Measurements from ENCODE around the gene STK17B. TPM values are rescaled to one million over a fixed set of nuclear protein-coding genes. Genes with fewer than 3 reads are reported as not detected.
A peak's percentile ranks its signal among the peaks of the same experiment; 100 is the strongest.

Gene STK17B
- total and polyA plus RNA-seq, 2 of the 8 experiments (the other 6 are each of a cell fraction or from before 2014, with no cell fraction given), result 1.8 to 10.5 TPM

DNA sequence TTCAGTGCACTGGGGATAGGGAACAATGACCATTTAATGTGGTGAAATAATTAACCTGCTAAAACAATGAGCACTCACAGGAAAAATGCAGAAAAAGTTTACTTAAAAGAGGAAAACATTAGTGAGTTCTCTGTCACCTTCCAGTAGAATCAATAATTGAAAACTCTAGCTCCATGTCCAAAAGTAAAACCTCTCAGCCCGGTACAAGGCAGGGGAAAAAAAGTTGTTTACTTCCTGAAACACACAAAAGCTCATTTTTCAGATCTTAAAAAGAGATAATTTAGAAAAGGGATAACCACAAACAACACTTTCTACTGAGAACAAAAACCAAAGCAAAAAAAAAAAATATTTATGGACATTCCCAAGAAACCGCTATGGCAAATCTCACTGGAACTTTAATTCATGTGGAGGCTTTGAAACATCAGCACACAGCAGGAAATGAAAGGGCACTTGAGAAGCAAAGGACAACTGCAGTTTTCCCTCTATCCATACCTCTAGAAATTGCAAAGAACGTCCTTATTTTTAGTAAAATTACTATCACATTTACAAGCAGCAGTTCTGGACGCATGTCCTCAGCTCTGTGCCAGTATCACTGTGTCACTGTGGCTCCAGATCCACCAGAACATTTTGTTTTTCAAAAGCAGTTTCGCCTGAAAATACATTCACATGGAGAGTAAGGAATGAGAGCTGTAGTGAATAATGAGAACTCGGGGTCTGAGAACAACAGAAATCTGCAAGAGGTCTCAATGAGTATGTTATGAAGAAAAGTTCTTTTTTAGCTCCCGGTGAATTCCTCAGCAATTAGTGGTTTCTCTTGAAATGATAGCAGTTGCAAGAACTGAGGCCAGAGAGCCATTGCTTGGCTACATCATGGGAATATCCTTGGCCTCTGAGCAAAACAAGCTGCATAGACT, 58.1 kb downstream of the STK17B start:
- no peak overlapping the region for H3K4ac ChIP-seq (replicated peaks; ENCODE audit: insufficient read length, low read depth, low read length)
- H3K14ac ChIP-seq (ENCODE audit: insufficient read length), result no peak overlapping the region
- no peaks in the 10 kb centered on the region for H3K36me3 ChIP-seq (ENCODE audit: control insufficient read depth in 2 of 4, insufficient read depth in 4 of 4, low read length in 3 of 4)
- H2BK20ac ChIP-seq (ENCODE audit: low read length), result peak overlapping the region; percentile 27; the same call in 1 of the 2 replicates
- H3K4me3 ChIP-seq (ENCODE audit: extremely low read depth in 1 of 4, insufficient read depth in 2 of 4, low read depth in 3 of 4, low read length in 4 of 4), result peak overlapping the region in 1 of 4 experiments; percentile 29; a peak in 1 of 8 replicates
- DNase-seq (ENCODE audit: low read depth in 1 of 2, low spot score in 2 of 2) (no peak), FAIRE-seq (no peak)
- no peaks in the 10 kb centered on the region for H3K27me3 ChIP-seq (replicated peaks in 1 of 4; ENCODE audit: control insufficient read depth in 3 of 4, extremely low read depth in 1 of 4, insufficient read depth in 3 of 4, low read length in 3 of 4)
- no peaks in the 10 kb centered on the region for H4K20me1 ChIP-seq (replicated peaks in 1 of 2; ENCODE audit: control insufficient read depth in 1 of 2, insufficient read depth in 2 of 2, low read length in 2 of 2)
- H2BK5ac ChIP-seq (ENCODE audit: low read depth, low read length), result peak overlapping the region; percentile 60
- no peak overlapping the region for H2AFZ ChIP-seq (ENCODE audit: low read length)
- H3K79me1 ChIP-seq (ENCODE audit: low read depth, low read length), result no peaks in the 10 kb centered on the region
- H3K9me3 ChIP-seq (ENCODE audit: insufficient read depth in 2 of 2, low read depth in 1 of 2, low read length in 1 of 2), result no peaks in the 10 kb centered on the region
- no peak overlapping the region for H3K23ac ChIP-seq (ENCODE audit: insufficient read length)
- no peak overlapping the region for H2BK120ac ChIP-seq (replicated peaks; ENCODE audit: low read depth, low read length)
- H3K9ac ChIP-seq (replicated peaks in 1 of 4; ENCODE audit: extremely low read depth in 1 of 4, low read depth in 3 of 4, low read length in 3 of 4), result no peak overlapping the region
- peak overlapping the region; percentile 81 for H4K5ac ChIP-seq (ENCODE audit: insufficient read length, low read depth, low read length)
- CTCF ChIA-PET (ENCODE audit: partially characterized antibody), result interaction anchor here (0.8 to 1.5 kb wide), 5 partner anchors 18 to 479 kb away, joined by 3 to 7 read pairs (median 3); partner anchors contain the start of gene DNAH7
- H2AK5ac ChIP-seq (ENCODE audit: low read depth, low read length), result no peak overlapping the region
- H3K79me2 ChIP-seq (ENCODE audit: control insufficient read depth in 1 of 2, insufficient read depth in 2 of 2, low read length in 2 of 2), result no peaks in the 10 kb centered on the region
- H3K4me1 ChIP-seq (replicated peaks in 1 of 4; ENCODE audit: control insufficient read depth in 3 of 4, insufficient read depth in 4 of 4, low read length in 3 of 4), result peaks cover 0 to 16% (median 8%) of the 10 kb centered on the region in 4 experiments; a peak in 6 of 7 replicates
- no peak overlapping the region for H4K91ac ChIP-seq (replicated peaks; ENCODE audit: insufficient read length, low read length)
- no peak overlapping the region for H3K56ac ChIP-seq (replicated peaks; ENCODE audit: insufficient read length, low read depth, low read length)
- H3K18ac ChIP-seq (ENCODE audit: extremely low read depth, low read length), result no peak overlapping the region
- WGBS, 2 experiments (ENCODE audit: extremely low coverage in 1 of 2, insufficient coverage in 1 of 2, insufficient read length in 1 of 2, insufficient replicate concordance in 2 of 2, low coverage in 1 of 2, low lambda C conversion rate in 2 of 2, missing lambda C conversion rate in 1 of 2), result 15% methylated on average over 7 of the region's 7 CpGs; no CpG with 5 or more reads in 1 of the 2 experiments
- no peaks in the 10 kb centered on the region for H3K23me2 ChIP-seq (ENCODE audit: low read depth, low read length)
- H2BK12ac ChIP-seq (ENCODE audit: low read depth, low read length), result peak overlapping the region; percentile 78; the same call in 1 of the 2 replicates
- TF ChIP-seq EGR1 (IDR thresholded peaks at IDR 0.05; ENCODE audit: borderline replicate concordance, low read depth, low read length), result no peak
- no peak for TF ChIP-seq FOSL1 (IDR thresholded peaks at IDR 0.05; ENCODE audit: insufficient read depth, low read depth, low read length)
- TF ChIP-seq BRCA1 (IDR thresholded peaks at IDR 0.05; ENCODE audit: low read depth, low read length), result no peak
- no peak for TF ChIP-seq POLR2A (IDR thresholded peaks at IDR 0.05; ENCODE audit: control extremely low read depth in 1 of 2, low read depth in 2 of 2, low read length in 2 of 2)
- no peak for TF ChIP-seq NANOG (IDR thresholded peaks at IDR 0.05; ENCODE audit: insufficient read depth, low read depth, low read length, poor library complexity, severe bottlenecking)
- TF ChIP-seq RXRA (IDR thresholded peaks at IDR 0.05; ENCODE audit: insufficient read depth, low read depth, low read length), result no peak
- no peak for TF ChIP-seq RBBP5 (IDR thresholded peaks at IDR 0.05; ENCODE audit: borderline replicate concordance, low read depth, low read length)
- H3K4me2 ChIP-seq (ENCODE audit: insufficient read depth in 1 of 2, low read depth in 2 of 2, low read length in 2 of 2), result peak overlapping the region; percentile 52 to 54
- no peak overlapping the region for H2BK15ac ChIP-seq (ENCODE audit: low read length)
- POLR2A ChIA-PET (ENCODE audit: partially characterized antibody), result no interaction called here
- H3K27ac ChIP-seq (ENCODE audit: low read depth, low read length), result peak overlapping the region; percentile 50; the same call in 1 of the 2 replicates
- H4K8ac ChIP-seq (ENCODE audit: extremely low read depth, insufficient read depth, low read length), result no peak overlapping the region

All from H1 (cell line).